LHCN-M2 (cell line): ENCODE measurements around the gene ABHD6. TPM values are rescaled to one million over a fixed set of nuclear protein-coding genes. Genes with fewer than 3 reads are reported as not detected.
A peak's percentile ranks its signal among the peaks of the same experiment; 100 is the strongest.
"Not testable (repeated sequence)": the region's sequence is repeated elsewhere in the genome, so short reads cannot be mapped to it uniquely, and the experiment has no call there.

Experiments used
- DNase-seq: peaks from one replicate; pipeline ENCODE4 v3.0.0-alpha.2; 2012; ENCODE audit warnings: low read depth
- polyA plus RNA-seq: library from polyadenylated mRNA; unstranded; fragments of >200 nt; gene quantifications from one replicate; pipeline ENCODE4 v1.2.1, GENCODE V29; 2012; ENCODE audit warnings: missing spikeins
- total RNA-seq: library from RNA; depleted of rRNA; stranded (reverse); fragments of >200 nt; gene quantifications from 2 replicates; pipeline ENCODE4 v1.2.3, GENCODE V29; 2014; rRNA removed

The ABHD6 gene
- total RNA-seq: 10.2 and 11.0 TPM in 2 replicates
- 3.7 TPM for polyA plus RNA-seq

GRCh38 chr3:58237238-58237940 is at the start of gene ABHD6:
ABHD6 (plus strand) TSS chr3:58237792; CDS start chr3:58256587, 18,795 bp downstream.
- peak; percentile 64 for DNase-seq

GRCh38 chr3:58188173-58188564 is 49.4 kb upstream of the ABHD6 start:
- no peak for DNase-seq

DNA sequence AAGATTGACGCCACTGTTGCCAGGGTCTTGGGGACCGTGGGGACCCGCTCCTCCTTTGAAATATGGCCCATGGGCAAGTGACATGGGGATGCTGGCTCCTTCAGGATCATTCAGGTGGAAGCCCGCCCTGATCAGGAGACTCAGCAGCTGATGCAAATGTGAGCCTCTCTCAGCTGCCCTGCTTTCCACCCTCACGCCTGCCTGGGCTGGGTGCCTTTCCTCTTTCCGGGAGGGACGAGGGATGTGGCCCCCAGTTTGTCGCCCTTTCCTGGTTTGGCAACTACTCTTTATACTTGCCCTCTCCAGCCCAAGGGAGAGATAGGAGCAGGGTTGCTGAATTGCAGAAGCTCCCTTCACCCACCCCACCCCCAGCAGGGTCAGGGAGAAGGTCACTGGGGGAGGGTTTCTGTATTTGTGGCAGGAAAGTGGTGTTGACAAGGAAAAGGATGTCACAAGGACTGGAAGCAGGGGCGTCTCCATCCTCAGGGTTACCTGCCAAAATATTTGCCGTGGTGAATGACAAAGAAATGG is 48.6 kb upstream of the ABHD6 start:
- DNase-seq: no peak

- DNase-seq: no peak
Measured at GRCh38 chr3:58189691-58190090, 47.9 kb upstream of the ABHD6 start.

DNA sequence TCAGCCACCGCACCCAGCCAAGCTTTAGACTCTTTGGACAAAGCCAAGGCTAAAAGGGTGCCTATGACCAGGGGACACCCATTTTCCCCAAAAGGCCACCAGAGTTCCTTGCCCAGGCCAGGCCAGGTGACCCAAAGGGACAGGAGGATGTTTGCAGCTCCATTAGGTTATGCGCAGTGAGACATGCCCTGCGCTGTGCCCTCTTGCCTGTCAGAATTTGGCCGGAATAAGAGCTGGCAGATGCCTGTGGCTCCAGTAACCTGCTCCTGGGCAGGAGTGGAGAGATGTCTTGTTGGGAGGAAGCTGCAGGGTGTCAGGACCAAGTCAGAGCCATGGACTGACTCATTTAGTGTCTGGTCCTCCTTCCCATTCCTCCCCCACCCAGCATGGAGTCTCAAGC is 47.3 kb upstream of the ABHD6 start:
- DNase-seq: no peak

DNA sequence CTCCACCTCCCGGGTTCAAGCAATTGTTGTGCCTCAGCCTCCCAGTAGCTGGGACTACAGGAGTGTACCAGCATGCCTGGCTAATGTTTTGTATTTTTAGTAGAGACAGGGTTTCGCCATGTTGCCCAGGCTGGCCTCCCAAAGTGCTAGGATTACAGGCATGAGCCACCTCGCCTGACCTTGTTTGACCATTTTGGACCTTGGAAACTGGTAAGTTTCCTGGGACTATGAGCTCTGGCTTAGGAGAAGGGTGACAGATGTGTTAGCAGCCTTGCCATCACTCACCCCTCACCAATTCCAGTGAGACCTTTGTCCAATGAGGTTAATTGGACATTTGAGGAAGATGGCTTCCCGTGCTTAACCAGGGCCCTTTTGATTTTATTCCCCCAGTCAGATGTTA is 46.7 kb upstream of the ABHD6 start:
- DNase-seq: no peak

GRCh38 chr3:58191361-58191991 is 46.1 kb upstream of the ABHD6 start:
- DNase-seq: no peak

DNA sequence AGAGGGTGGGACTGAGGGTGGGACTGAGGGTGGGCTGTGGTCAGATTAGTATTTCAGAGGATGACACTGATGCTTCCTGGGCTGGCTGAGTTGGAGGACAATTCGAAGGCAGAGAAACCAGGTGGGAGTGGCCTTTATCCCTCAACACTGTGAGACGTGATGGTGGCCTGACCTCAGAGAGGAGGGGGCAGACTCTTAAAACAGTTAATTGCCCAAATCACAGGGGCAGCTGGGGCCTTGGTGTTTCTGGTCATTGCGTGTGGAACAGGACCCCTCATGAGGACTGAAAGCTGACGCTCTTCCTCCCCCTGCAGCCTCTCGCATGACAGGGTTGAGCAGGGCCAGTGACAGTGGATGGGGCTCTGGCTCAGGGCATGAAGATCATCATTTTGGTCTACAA is 45.5 kb upstream of the ABHD6 start:
- no peak for DNase-seq

DNA sequence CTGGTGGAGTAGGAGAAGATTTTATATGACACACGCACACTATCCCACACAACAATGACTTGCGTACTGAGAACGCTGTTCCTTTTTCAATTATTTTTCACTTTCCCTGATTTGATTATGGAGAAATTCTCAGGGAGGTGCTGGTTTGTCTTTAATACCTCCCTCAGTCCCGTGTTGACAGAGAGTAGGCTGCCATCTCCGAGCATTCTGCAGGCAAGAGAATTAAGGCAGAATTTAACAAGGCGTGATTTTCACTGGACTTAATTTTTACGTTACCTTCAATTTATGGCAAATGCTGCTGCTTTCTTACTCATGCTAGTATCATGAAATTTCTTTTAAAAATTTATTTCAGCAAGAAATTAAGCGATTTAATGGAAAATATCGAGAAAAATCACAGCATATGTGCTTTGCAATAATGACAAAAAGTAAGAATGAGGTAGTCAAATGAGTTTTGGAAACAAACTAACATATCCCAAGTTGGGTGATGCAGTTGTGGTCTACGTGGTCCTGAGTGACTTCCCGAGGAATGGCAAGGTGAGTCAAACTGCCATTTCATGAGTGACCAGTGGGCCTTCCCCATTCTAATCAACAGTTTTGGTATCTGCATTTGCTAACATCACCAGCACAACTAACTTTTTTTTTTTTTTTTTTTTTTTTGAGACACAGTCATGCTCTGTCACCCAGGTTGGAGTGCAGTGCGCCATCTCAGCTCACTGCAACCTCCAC is 43.7 kb upstream of the ABHD6 start:
- DNase-seq: no peak

DNA sequence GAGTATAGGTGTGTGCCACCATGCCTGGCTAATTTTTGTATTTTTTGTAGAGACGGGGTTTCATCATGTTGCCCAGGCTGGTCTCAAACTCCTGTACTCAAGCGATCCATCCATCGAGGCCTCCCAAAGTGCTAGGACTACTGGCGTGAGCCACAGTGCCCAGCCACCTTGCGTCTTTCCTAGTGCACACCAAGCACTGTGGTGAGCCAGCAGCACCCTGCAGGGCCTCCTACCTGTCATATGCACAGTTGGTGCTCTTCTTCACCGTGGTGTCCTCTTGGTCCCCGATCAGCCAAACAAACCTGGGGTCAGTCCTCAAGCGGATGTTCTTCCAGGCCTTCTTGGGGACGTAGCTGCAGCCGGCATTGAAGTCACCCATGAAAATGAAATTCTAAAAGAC is 40.0 kb upstream of the ABHD6 start:
- DNase-seq: no peak

DNA sequence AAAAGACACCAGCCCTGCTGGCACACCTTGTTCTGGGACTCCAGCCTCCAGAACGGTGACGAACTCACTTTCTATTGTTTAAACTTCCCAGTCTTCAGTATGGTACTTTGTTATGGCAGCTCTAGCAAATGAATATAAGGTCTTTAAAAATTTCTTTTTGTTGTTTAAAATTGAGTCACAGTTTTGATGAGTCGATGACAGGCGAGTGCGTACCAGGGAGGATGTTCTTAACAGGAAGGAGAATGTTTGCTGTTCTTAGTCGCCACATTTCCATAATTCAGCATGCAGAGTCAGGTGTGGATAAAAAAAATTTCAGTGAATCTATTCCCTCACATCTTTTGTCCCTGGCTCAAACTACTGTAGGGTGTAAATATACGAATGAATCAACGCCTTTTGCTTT is 39.2 kb upstream of the ABHD6 start:
- no peak for DNase-seq

GRCh38 chr3:58198804-58199203 is 38.8 kb upstream of the ABHD6 start:
- no peak for DNase-seq

DNA sequence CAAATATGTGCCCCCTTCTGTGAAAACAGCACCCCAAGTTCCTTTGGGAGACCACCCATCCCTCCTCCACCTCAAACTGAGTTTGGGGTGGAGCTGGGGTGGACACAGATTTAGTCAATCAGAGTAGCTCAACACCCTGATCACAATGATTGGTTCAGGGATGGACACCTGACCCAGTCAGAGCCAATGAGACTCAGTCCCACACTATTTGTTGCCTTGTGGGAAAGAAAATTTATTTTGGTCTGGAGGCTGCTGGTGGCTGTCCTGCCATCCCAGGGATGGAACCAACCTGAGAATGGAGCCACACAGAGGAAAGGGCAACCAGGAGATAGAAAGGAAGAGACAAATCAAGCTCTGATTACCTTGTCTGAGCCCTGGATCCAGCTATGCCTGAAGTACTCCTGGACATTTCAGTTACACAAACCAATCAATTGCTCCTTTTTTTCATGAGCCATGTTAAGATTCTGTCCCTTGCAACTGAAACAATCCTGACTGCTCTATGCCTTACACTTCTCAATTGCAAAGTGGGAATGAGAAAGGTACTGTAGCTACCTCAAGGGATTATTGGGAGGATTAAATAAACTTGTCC is 37.4 kb upstream of the ABHD6 start:
- no peak for DNase-seq

DNA sequence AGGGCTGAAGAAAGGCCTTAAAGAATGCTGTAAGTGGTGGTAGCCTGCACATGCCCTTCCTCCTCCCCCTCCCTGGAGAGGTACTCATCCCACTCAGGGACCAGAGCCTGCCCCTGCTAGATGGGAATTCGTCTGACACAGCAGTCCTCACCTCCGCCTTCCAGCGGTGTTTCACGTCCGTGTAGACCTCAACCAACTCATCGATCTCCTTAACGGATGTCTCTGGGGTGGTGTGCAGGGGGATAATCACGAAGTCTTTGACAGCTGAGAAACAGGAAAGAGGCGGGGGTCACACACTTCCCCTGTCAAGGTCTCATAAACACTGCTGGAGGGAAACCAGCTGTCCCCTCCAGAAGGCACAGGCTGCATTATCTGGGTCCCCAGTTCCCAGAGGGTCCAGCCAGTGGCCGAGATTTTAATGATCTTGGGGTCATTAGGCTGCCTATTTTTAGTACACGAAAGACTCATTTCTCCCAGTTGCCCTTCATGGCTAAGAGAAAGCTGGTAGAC is 36.7 kb upstream of the ABHD6 start:
- DNase-seq: no peak

GRCh38 chr3:58201451-58201850 is 36.1 kb upstream of the ABHD6 start:
- not testable (repeated sequence) for DNase-seq

DNA sequence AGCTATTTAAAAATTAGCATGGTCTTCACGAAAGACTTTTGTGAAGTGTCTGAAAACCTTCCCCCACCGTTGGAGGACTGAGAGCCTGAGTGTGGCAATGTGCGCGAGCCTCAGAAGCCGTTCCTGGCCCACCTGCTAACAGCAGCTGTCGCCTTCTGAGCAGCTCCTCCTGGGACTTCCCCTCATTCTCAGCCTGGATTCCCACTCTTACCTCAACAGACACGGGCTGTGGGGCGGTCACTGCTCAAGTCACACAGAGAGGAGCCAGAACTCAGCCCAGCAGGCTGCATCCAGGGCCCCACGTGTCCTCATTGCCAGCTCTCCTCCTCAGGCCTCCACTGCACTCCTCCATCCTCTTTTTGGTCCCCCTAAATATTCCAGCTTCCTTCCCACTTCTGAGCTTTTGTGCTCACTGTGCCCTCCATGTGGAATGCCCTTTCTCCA is 34.7 kb upstream of the ABHD6 start:
- no peak for DNase-seq

- DNase-seq: no peak
Measured at GRCh38 chr3:58203541-58203940, 34.1 kb upstream of the ABHD6 start.

GRCh38 chr3:58204720-58205119 is 32.9 kb upstream of the ABHD6 start:
- no peak for DNase-seq

- no peak for DNase-seq
Measured at GRCh38 chr3:58205981-58206380, 31.6 kb upstream of the ABHD6 start.

DNA sequence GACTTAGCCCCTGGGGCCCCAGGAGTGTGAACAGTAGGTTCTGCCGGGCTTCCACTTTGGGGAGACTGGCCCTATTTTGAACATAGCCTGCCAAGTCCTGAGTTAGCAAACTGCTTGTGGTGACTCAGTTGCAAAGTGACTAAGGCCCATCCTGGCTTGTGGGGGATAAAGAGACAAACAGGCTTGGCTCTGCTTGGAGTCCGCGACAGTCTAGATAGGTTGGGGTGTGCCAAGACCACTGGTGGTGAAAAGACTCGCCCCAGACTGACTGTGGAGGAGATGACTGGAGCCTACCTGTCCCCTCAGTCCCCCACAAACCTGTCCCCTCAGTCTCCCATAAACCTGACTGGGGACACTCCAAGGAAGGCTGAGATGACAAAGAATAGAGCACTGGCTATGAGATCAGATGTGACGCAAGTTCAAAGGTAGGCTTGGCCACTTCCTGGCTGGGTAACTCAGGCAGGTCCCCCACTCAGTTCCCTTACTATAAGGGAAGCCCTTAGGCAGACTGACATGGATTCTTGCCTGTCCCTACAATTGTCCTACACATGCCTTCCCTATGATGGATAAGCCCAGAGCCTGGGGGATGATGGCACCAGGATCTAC is 31.1 kb upstream of the ABHD6 start:
- DNase-seq: peak; percentile 27

GRCh38 chr3:58207954-58208353 is 29.6 kb upstream of the ABHD6 start:
- no peak for DNase-seq
